ENCODE results near the gene TMEM87B.
"Not testable (repeated sequence)": the region's sequence is repeated elsewhere in the genome, so short reads cannot be mapped to it uniquely, and the experiment has no call there.

The TMEM87B gene

DNA sequence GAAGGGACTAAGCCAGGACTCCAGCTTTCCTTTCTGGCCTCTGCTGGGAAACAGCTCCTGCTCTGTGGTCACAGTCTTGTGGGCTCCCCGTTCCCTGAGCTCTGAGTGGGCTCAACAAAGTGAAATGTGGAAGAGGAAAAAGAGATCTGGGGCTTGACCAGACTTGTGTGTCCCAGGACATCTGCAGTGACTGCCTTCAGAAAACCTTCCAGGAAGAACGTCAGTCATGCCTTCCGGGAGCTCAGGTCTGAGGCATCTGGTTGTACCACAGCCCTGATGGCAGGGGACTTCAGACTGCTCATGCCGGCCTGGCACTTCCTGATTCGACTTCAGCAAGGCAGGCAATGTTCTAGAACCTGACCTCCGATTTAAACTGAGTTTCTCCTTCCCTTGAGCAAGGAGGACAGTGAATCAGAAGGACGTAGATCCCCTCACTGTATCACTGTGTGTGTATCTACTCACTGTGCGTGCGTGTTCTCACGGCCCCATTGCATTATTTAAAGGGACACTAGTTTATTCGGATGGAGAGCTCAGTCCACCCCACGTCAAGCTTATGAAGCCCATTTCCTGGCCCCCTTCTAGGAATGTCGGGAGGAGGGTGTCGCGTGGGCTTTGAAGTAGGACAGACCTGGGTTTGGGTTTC, 82.6 kb downstream of the TMEM87B start:
- no peak for DNase-seq

DNA sequence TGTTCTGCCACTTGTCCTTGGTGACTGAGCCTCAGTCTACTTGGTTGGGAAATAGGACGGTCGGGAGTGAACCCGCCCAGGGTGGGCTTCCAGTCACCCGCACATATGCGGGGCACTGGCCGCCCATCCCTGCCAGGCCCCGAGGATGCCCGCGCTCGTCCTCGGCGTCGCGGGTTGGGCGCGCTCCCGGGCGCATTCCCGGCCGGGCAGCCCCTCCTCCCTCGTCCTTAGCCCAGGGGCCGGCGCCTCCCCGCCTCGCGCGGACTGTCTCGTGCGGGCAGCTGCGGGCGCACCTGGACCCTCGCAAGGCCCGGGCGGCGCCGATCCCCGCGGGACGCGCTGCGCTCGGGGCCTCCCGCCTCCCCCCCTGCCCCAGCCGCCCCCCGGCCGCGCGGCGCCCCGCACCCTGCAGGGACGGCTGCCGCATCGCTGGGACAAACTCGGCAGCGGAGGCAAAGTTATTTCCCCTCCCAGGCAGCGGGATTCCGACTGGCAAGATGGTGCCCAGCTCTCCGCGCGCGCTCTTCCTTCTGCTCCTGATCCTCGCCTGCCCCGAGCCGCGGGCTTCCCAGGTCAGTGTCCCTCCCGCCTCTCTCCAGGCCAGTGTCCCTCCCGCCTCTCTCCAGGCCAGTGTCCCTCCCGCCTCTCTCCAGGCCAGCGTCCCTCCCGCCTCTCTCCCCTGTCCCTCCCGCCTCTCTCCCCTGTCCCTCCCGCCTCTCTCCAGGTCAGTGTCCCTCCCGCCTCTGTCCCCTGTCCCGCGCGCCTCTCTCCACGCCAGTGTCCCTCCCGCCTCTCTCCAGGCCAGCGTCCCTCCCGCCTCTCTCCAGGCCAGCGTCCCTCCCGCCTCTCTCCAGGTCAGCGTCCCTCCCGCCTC, 83.3 kb downstream of the TMEM87B start, which contains the start of gene FBLN7:
TSS of gene FBLN7 (plus strand) at position 227 of the 874 bp plus-strand sequence. CDS start at position 498, 271 bp downstream.
- DNase-seq, result no peak

DNA sequence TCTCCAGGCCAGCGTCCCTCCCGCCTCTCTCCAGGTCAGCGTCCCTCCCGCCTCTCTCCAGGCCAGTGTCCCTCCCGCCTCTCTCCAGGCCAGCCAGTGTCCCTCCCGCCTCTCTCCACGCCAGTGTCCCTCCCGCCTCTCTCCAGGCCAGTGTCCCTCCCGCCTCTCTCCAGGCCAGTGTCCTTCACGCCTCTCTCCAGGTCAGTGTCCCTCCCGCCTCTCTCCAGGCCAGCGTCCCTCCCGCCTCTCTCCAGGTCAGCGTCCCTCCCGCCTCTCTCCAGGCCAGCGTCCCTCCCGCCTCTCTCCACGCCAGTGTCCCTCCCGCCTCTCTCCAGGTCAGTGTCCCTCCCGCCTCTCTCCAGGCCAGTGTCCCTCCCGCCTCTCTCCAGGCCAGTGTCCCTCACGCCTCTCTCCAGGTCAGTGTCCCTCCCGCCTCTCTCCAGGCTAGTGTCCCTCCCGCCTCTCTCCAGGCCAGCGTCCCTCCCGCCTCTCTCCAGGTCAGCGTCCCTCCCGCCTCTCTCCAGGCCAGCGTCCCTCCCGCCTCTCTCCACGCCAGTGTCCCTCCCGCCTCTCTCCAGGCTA, 84.1 kb downstream of the TMEM87B start:
- DNase-seq, result not testable (repeated sequence)

DNA sequence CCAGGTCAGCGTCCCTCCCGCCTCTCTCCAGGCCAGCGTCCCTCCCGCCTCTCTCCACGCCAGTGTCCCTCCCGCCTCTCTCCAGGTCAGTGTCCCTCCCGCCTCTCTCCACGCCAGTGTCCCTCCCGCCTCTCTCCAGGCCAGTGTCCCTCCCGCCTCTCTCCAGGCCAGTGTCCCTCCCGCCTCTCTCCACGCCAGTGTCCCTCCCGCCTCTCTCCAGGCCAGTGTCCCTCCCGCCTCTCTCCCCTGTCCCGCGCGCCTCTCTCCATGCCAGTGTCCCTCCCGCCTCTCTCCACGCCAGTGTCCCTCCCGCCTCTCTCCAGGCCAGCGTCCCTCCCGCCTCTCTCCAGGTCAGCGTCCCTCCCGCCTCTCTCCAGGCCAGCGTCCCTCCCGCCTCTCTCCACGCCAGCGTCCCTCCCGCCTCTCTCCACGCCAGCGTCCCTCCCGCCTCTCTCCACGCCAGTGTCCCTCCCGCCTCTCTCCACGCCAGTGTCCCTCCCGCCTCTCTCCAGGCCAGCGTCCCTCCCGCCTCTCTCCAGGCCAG, 84.7 kb downstream of the TMEM87B start:
- DNase-seq, result not testable (repeated sequence)

DNA sequence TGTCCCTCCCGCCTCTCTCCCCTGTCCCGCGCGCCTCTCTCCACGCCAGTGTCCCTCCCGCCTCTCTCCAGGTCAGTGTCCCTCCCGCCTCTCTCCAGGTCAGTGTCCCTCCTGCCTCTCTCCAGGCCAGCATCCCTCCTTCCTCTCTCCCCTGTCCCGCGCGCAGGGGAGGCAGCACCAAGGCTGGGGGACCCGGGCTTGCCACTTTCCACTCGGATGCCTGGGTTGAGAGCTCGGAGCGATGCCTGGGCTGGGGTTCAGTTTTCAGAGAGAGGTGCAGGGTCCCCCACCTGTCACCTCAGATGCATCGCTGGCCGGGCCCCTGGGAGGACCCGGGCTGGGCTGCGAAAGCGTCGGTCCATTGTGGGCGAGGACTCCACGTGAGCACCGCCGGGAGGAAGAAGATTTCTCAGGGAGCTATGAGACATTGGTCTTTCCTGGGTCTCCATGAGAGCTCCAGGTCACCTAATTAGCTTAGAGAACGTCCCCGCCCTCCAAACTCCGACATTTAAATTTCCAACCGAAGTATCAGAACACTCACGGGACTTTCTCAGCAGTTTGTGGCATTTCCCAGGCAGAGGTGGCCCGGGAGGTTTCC, 85.2 kb downstream of the TMEM87B start:
- no peak for DNase-seq

DNA sequence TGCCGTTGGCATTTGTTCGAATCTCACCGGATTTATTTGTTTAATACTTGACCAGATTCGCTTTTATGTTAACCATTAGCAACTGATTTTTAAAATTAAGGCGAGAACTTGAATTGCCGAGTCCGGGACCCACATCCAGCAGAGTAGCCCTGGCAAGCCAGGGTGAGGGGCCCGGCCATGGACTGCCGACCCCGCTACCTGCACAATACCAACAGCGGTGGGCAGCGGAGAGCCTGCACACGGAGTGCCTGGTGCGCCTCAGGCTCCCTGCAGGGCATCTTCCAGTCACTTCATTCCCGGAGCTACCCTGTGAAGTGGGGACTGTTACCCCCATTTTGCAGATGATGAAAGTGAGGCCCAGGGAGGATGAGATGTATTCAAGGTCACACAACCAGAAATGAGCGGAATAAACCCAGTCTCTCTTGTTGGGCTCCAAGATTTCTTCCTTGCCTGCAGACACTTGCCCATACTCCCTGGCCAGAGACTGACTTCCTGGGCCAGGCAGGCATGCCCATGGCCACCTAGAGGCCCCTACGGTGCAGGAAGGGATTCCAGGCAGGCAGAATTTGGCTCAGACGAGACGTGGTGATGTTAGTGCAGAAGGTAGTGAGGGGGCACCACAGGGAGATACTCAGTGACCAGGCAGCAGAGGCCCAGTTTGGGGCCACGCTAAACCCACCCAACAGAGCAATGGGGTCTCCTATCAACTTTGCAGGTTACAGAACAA, 86.0 kb downstream of the TMEM87B start:
- no peak for DNase-seq

DNA sequence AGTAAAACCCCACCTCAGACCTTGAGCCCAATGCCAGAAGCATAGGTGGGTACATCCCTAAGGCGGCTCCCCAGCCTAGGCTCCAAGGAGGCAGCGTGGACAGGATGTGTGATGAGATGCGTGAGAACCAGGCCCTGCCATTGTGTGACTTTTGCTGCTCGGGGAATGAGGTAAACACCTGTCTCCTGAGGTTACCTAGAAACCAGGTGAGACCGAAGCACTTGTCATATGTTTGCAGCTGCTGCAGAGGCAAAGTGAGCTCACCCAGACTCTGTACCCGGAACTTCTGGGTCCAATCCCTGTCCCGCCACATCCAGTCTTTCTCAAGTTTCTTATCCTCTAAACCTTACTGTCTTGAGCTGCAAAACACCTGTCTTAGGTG, 86.5 kb downstream of the TMEM87B start:
- no peak for DNase-seq

DNA sequence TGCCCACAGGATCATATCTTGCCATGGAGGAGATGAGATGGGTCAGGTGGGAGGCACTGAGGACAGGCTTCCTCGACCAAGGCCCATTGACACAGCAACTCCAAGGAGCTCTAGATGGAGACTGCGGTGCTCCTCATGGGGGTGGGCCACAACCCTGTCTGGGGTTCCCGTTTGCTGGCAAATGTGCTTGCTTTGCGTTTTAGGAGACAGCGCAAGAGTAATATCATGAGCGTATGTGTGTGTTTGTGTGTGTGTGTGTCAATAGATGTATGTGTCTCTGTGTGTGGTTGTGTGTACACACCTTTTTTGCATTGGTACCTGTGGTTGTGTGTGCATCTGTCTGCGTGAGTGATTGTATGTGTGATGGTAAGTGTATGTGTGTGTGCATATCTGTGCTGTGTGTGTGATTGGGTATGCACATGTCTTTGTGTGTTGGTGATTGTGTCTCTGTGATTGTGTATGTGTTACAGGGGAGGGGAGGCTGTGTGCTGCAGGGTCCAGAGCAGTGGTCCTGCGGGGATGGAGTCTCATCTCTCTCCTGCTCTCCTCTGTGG, 87.5 kb downstream of the TMEM87B start:
- no peak for DNase-seq

DNA sequence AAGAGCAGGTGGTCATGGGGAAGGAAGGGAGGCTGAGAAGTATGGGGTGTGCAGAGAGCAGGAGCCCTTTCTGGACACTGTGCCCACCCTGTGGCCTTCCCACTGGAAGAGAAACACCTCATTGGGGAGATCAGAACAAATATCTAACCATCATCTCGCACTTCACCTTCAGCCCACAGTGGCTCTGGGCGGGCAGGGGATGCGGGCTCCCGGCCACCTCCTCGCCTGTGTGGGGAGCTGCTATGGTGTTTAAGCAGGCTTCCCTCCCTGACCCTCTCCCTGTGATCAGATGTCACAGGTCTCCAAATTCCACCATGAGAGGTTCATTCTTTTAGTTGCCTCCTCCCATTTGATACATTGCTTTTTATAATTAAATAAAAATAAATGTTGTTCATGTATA, 88.1 kb downstream of the TMEM87B start:
- no peak for DNase-seq

DNA sequence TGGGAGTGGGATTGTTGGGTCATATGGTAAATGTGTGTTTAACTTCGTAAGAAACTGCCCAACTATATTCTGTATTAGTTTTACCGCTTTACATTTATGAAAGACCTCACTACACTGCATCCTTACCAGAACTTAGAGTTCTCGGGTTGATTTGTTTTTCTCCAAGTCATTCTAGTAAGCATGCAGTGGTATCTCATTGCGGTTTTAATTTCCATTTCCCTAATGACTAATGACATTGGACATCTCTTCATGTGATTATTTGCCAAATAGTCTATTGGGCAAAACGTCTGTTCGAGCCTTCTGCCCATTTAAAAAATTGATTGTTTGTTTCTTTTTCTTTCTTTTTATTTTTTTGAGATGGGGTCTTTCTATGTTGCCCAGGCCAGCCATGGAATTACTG, 89.9 kb downstream of the TMEM87B start:
- DNase-seq, result no peak

DNA sequence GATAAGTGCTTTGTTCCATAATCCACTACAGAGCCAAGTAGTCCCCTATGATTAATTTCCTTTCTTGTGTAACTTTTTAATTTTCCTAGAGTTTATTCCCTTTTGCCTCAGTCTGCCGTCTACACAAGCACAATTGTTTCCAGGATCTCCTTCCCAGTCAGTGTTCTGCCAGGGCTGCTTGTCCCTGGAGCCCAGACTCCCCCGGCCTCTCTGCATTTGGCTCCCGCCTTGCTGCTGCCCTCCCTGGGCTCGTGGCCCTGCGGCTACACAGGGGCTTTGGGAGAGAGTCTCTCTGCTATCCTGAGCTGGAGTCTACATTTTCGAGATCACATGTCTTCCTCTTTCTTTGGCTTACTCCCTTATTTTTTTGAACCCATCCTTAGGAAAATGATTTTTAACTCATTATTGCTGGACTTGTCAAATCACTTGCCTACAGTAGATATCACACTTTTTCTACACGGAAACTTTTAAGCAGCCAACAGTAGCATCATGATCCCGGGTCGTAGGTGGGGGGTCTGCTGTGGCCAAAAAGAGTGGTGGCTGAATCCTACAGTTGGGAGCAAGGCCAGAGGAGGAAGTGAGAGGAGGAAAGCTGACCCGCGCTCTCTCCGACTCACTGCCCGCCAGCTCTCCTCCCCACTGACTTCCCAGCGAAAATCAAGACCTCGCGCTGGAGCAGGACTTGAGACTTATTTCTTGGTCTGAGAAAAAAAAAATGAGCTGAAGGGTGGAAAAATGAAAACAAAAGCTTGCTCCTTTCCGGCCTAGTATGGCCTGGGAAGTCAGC, 92.5 kb downstream of the TMEM87B start:
- no peak for DNase-seq

DNA sequence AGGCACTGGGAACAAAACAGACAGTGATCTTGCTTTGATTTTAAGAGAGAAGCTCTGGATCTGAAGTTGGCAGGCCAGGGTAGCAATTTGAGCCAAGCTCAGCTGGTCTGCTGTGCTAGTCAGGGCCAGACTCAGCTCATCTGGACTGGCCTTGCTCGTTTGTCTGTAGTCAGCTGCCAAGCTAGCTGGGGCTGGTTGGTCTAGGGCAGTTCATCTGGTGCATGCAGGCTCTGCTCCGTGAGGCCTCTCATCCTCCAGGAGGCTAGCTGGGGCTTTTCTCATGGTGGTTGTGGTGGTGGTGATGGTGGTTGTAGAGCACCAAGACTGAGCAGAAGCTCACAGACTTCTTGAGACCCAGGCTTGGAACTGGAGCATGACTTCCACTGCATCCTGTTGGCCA, 93.4 kb downstream of the TMEM87B start:
- no peak for DNase-seq

DNA sequence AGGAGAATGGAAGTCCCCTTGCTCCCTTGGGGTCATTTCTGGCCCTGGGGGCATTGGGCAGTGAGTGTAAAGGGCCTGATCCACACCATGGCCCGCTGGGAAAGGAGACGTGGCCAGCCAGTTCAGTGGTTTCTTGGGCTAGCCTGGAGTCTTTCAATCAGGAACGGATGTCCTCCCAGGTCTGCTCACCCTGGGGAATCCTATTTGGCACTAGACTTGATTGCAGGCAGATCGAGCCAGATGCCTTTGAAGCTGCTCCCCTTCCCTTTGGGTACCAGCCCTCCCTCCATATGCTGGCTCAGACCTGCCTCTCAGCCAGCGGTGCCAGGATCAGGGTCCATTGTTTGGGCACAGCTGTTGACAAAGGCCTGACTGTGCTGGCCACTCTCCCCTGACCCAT, 94.1 kb downstream of the TMEM87B start:
- DNase-seq, result no peak

DNA sequence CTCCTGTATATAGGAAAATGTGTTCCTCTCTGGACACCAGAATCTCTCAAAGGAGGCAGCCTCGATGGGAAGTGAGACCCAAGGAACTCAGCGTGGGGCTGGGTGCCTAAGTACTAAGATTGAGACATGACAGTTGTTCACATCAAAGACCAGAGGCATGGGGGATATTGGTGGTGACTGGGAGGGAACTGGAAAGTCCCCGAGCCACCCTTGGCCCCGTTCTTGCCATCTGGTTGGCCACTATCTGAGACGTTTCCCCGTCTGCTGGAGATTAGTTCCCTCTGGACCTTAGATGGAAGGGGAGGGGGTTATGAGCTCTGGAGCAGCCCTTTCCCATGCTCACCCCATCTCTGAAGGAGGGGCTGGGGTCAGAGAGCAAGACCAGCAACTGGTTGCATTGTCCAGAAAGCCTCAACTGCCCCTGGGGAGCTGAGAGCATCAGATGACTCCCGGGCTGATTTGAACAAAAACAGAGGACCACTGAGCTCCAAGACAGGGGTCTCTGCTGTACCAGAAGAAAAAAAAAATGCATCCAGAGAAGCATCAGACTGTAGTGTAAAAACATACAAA, 94.9 kb downstream of the TMEM87B start:
- no peak for DNase-seq

DNA sequence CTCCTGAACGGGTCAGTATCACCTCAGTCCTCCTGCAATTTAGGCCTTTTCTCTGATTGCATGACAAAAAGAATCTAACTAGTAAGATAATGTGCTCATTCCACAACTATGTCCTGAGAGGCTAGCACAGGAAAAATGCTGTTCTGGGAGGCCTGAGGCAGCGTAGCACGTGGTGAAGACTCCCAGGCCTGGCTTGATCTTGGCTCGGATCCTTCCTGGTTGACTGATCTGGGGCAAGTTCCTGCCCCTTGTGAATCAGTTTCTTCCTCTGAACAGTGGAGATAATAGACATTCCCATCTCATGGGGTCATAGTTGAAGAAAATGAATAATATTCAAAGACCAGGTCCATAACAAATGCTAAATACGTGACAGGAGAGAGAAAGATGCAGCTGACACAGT, 95.4 kb downstream of the TMEM87B start:
- DNase-seq, result no peak

DNA sequence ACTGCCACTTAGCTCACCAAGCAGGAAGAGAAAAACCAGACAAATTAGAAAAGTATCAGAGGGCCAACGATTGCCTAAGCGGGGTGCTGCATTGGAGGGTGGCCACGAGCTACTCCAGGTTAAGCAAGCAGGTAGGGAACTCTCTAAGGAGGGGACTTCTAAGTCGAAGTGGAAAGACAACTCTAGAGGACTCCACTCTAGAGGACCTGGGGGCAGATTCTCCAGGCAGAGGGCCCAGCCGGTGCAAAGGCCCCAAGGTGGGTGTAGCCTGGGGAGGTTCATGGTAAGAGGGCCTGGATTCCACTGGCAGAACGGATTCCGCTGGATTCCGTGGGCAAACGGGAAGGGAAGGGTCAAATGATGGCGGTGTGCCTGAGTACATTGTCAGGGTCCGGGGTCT, 95.8 kb downstream of the TMEM87B start:
- DNase-seq, result no peak

DNA sequence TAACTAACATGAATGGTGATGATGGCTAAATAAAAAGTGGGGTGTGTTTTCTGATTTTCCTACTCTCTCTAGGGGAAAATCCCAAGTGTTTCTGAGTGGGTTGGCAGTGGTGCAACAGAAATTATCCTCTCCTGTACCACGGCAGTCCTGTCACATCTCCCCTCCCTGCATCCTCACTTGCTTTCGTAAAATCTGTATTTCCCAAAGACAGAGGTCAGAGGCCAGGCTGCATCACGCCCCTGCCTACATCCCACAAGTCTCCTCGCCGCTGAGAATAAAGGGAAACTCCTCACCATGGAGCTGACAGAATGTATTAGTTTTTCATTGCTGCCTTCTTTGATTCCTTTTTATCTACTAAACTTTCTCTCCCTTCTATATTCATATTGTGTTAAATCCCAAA, 96.2 kb downstream of the TMEM87B start:
- no peak for DNase-seq

DNA sequence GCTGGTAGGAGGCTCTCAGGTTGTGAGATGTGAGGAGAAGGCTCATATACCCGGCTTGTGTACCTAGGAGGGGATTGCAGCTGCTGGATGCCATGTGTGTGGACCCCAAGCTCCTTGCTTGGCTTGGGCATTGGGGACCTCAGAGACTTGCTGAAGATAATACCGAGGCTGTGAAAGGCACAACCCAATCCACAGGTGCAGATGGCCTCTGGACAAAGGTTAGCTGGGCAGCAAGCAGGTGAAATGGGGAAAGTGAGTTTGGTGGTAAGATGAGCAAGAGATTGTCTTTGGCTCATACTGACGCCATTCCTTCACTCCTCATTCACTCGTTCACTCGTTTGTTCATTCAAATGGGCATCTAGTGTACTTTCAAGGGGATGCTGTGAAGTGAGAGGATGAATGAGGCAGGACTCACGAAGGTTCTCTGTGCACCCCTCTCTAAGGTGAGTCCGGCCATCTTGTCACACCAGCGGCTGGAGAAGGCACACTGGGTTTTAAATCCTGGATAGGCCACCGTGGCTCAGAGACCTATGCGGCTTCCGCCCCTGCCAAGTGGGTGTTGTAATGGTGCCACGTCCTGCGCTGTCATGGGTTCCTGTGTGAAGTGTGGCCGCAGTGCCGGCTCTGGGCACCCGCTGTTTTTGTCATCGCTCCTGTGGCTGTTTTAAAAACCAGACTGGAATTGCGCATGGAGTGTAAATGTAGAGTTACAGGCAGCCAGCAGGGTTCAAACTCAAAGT, 96.8 kb downstream of the TMEM87B start:
- no peak for DNase-seq

DNA sequence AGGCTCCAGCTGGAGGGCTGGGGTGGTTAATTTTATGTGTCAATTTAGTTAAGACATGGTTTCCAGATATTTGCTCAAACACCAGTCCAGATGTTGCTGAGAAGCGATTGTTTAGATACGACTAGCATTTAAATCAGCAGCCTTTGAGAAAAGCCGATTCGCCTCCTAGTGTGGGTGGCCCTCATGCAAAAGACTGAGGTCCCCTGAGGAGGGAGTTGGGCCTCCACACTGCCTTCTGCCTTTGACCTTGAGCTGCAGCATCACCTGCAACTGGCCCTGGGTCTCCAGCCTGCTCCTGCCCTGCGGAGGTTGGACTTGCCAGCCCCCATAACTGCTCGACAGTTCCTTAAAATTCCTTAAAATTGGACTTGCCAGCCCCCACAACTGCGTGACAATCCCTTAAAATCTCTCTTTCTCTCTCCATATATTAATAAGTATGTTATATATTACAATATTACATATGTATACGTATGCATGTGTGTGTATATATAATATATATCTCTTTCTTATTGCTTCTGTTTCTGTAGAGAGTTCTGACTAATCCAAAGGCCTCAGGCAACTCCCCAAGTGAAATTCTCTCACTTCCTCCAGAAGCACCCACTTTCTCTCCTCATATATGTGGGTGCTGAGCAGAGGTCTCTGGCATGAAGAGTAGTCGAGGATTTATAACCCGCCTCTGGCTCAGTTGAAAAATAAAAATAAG, 97.6 kb downstream of the TMEM87B start:
- DNase-seq, result no peak

DNA sequence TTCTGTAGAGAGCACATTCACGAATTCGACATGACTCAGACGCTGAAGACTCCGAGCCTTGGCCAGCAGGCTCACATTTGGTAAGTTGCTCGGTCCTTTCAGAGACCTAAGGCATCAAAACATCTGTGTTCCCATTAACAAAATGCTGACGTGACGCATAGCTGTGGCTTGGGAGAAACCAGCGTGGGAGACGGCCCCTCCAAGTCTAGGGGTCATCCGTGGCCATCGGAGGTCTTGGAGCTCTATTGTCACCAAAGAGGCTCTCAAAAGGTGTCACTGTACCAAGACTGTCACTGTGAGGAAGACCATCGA, 98.1 kb downstream of the TMEM87B start:
- DNase-seq, result no peak
